Limb (tissue), 2 donors: ENCODE data around the gene SLC6A18.
A peak's percentile ranks its signal among the peaks of the same experiment; 100 is the strongest.
"Not testable (repeated sequence)": the region's sequence is repeated elsewhere in the genome, so short reads cannot be mapped to it uniquely, and the experiment has no call there.

Experiments used
- DNase-seq, 2 donors: peaks; one replicate each; pipeline ENCODE4 v3.0.0-alpha.2; 2016; ENCODE audit errors: extremely low spot score in 2 of 2

Gene SLC6A18

GRCh38 chr5:1288439-1289335 is 63.5 kb downstream of the SLC6A18 start:
- peak in 1 of 2 donors; percentile 12 for DNase-seq

GRCh38 chr5:1289559-1289958 is 64.4 kb downstream of the SLC6A18 start:
- not testable (repeated sequence) for DNase-seq

DNA sequence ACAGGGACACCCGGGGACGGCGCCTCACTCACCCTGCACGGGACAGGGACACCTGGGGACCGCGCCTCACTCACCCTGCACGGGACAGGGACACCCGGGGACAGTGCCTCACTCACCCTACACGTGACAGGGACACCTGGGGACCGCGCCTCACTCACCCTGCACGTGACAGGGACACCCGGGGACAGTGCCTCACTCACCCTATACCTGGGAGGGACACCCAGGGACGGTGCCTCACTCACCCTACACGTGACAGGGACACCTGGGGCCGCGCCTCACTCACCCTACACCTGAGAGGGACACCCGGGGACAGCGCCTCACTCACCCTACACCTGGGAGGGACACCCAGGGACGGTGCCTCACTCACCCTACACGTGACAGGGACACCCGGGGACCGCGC is 65.8 kb downstream of the SLC6A18 start:
- DNase-seq = not testable (repeated sequence)

DNA sequence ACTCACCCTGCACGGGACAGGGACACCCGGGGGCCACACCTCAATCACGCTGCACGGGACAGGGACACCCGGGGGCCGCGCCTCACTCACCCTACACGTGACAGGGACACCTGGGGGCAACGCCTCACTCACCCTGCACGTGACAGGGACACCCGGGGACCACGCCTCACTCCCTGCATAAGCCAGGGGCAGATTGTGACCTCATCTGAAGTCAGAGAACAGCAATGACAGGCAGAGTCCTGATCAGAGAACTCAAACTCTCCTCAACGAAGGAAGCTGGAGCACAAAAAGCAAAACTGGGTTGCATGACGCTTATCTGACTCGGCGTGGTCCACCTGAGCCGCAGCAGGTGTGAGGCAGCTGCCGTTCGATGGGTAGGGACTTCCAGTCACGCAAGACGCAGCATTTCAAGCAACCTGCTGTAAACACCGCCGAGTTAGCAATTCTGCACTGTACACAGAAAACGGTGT is 66.5 kb downstream of the SLC6A18 start:
- DNase-seq = no peak

DNA sequence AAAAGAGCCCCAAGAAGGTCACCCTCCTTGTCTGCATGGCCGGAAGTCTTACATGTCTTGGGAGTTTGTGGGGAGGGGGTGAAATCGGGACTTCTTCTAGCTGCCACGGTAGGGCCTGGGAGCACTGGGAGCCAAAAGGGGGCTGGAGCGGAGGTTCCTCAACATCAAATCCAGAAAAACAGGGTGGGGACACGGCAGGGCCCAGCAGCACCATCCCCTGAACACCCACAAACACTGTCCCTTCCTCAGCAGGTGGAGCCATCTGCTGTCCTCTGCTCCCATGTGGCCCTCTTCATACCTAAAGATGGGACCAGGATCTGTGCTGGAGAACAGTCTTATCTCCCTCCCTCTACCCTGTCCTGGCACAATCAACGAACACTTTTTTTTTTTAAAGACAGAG is 67.0 kb downstream of the SLC6A18 start:
- no peak for DNase-seq

DNA sequence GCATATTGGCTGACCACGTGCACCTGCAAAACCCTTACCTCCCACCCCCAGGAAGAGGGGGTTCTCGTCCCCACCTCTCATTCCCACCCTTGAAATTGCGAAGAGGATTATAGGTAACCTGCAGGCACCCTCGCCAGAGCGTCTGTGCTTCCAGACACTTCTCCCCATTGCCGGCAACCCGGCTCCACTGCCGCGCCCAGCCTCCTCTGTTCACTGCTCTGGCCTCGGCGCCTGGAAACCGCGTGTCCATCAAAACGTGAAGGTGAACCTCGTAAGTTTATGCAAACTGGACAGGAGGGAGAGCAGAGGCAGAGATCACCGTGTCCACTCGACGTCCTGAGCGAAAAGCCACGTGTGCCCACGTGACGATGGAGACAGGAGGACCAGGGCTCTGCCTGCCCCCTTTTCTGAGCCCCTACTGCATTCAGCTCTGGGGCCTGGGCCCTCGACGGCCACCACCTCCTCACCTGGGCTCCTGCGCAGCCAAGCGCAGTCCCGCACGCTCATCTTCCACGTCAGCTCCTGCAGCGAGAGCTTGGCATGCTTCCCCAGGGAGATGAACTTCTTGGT is 67.8 kb downstream of the SLC6A18 start:
- DNase-seq = peak in 1 of 2 donors; percentile 11

GRCh38 chr5:1293416-1294205 is 68.4 kb downstream of the SLC6A18 start:
- DNase-seq = peak in 1 of 2 donors; percentile 26

DNA sequence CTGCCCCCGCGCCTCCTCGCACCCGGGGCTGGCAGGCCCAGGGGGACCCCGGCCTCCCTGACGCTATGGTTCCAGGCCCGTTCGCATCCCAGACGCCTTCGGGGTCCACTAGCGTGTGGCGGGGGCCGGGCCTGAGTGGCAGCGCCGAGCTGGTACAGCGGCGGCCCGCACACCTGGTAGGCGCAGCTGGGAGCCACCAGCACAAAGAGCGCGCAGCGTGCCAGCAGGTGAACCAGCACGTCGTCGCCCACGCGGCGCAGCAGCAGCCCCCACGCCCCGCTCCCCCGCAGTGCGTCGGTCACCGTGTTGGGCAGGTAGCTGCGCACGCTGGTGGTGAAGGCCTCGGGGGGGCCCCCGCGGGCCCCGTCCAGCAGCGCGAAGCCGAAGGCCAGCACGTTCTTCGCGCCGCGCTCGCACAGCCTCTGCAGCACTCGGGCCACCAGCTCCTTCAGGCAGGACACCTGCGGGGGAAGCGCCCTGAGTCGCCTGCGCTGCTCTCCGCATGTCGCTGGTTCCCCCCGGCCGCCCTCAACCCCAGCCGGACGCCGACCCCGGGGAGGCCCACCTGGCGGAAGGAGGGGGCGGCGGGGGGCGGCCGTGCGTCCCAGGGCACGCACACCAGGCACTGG is 69.1 kb downstream of the SLC6A18 start:
- peak in 1 of 2 donors; percentile 26 for DNase-seq

- DNase-seq = peak in 1 of 2 donors; percentile 63
Observed at GRCh38 chr5:1294835-1295649, 69.9 kb downstream of the SLC6A18 start, which contains the start of gene TERT. Gene TERT (minus strand): TSS chr5:1295068. CDS start chr5:1294989, 79 bp downstream.

DNA sequence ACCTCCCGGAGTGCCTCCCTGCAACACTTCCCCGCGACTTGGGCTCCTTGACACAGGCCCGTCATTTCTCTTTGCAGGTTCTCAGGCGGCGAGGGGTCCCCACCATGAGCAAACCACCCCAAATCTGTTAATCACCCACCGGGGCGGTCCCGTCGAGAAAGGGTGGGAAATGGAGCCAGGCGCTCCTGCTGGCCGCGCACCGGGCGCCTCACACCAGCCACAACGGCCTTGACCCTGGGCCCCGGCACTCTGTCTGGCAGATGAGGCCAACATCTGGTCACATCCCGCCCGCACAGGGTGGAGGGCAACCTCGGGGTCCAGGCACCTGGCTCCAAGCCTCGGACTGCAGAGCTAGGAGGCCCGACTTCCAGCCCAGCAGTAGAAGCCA is 70.5 kb downstream of the SLC6A18 start:
- peak in 1 of 2 donors; percentile 24 for DNase-seq
